ENCODE measurements around the gene OR52D1. TPM values are rescaled to one million over a fixed set of nuclear protein-coding genes. Genes with fewer than 3 reads are reported as not detected.

OR52D1 gene
- polyA plus RNA-seq, 4 donors = not detected

DNA sequence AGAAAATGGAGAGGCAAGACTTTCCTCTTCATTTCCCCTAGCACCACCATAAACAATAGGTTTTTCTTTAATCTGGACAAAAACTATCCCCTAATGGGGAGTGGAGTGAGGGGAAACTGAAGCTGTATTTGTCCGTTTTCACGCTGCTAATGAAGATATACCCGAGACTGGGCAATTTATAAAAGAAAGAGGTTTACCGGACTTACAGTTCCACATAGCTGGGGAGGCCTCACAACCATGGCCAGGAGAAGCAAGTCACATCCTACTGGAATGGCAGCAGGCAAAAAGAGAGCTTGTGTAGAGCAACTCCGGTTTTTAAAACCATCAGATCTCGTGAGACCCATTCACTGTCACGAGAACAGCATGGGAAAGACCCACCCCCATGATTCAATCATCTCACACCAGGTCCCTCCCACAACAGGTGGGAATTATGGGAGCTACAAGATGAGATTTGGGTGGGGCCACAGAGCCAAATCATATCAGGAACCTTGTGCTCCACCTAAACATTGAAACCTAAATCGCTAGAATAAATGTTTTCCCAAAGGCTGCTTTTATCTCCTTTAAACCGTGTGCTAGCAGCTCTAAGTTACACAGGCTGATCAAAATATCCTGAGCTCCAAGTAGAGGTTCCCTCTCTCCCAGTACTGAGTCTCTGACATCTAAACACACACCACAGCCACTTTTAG lies 17.0 kb downstream of the OR52D1 start:
- H3K9me3 ChIP-seq (ENCODE audit: control insufficient read depth in 2 of 2, insufficient read depth in 1 of 2, low read depth in 1 of 2, low read length in 1 of 2) = no peaks in the 10 kb centered on the region
- H3K4me1 ChIP-seq (ENCODE audit: control insufficient read depth in 3 of 3, insufficient read depth in 2 of 3, low read depth in 1 of 3, low read length in 2 of 3) = no peaks in the 10 kb centered on the region
- H3K36me3 ChIP-seq (ENCODE audit: control insufficient read depth in 3 of 3, insufficient read depth in 2 of 3, low read depth in 1 of 3, low read length in 3 of 3) = no peaks in the 10 kb centered on the region
- DNase-seq (no peak), FAIRE-seq (no peak)
- H3K4me3 ChIP-seq (ENCODE audit: low read depth in 1 of 3, low read length in 3 of 3) = no peak overlapping the region
- WGBS, 3 donors = 80 to 90% (median 86%) methylated on average over 9 of the region's 9 CpGs
- H3K27ac ChIP-seq (ENCODE audit: low read depth in 1 of 3, low read length in 2 of 3) = no peak overlapping the region
- no peaks in the 10 kb centered on the region for H3K27me3 ChIP-seq (ENCODE audit: control insufficient read depth in 3 of 3, insufficient read depth in 3 of 3, low read length in 3 of 3)

DNA sequence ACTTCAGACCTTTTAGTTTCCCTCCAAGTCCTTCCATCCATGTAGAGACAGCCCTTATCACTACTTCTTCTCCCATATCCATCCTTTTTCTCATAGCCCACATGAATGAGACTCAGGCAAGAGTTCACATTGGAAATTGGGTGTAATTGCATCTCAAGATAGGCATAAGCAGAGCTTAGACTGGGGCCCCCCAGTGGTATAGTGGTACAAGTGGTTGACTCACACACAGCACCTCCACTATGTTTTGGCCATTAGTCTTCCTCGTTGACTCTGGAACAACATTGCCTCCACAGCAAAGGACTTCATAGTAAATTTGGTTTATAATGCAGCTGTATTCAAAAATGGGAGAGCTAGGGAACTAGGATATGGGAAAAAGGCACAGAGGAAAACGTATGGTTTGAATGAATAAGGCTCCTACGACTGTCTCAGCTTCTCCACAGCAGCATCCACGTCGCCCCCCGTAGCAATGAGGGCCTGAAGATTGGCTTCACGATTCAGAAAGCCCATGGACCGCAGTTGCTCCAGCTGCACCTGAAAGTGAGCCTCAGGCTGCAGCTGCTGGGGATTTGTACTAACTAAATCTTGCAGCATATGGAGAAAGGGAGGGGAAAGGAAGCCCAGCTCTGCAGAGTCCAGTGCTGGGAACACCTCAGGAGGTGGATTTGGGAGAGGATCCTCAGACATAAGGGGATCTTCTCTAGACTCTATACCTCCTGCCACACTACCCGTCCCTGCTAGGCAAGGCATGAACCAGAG lies 18.9 kb downstream of the OR52D1 start:
- FAIRE-seq (no peak), DNase-seq (no peak)
- Histone ChIP-seq H3K4me3 (ENCODE audit: low read depth in 1 of 3, low read length in 3 of 3) (no peak overlapping the region), H3K36me3 (ENCODE audit: control insufficient read depth in 3 of 3, insufficient read depth in 2 of 3, low read depth in 1 of 3, low read length in 3 of 3) (no peaks in the 10 kb centered on the region), H3K9me3 (ENCODE audit: control insufficient read depth in 2 of 2, insufficient read depth in 1 of 2, low read depth in 1 of 2, low read length in 1 of 2) (no peaks in the 10 kb centered on the region), H3K4me1 (ENCODE audit: control insufficient read depth in 3 of 3, insufficient read depth in 2 of 3, low read depth in 1 of 3, low read length in 2 of 3) (no peaks in the 10 kb centered on the region), H3K27ac (ENCODE audit: low read depth in 1 of 3, low read length in 2 of 3) (no peak overlapping the region), H3K27me3 (ENCODE audit: control insufficient read depth in 3 of 3, insufficient read depth in 3 of 3, low read length in 3 of 3) (no peaks in the 10 kb centered on the region)
- WGBS, 3 donors = 79 to 88% (median 81%) methylated on average over 9 of the region's 9 CpGs

DNA sequence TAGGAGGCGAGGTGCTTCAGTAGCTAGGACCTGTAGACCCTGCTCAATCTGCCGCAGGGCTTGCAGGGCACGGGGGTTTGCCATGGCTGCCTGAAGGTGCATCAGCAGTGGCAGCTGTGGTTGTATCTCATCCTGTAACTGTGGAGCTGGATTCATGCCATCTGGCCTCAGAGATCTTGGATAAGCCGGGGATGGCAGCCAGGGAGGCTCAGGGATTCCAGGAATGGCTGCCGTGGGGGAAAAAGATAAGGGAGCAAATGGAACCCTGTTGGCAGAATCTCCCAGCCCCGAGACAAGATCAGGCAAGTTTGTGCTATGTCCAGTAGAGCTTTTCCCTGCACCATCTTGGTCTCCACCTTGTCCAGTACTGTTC lies 19.4 kb downstream of the OR52D1 start:
- no peak for FAIRE-seq
- Histone ChIP-seq H3K9me3 (ENCODE audit: control insufficient read depth in 2 of 2, insufficient read depth in 1 of 2, low read depth in 1 of 2, low read length in 1 of 2) (no peaks in the 10 kb centered on the region), H3K4me1 (ENCODE audit: control insufficient read depth in 3 of 3, insufficient read depth in 2 of 3, low read depth in 1 of 3, low read length in 2 of 3) (no peaks in the 10 kb centered on the region), H3K4me3 (ENCODE audit: low read depth in 1 of 3, low read length in 3 of 3) (no peak overlapping the region), H3K27ac (ENCODE audit: low read depth in 1 of 3, low read length in 2 of 3) (no peak overlapping the region), H3K36me3 (ENCODE audit: control insufficient read depth in 3 of 3, insufficient read depth in 2 of 3, low read depth in 1 of 3, low read length in 3 of 3) (no peaks in the 10 kb centered on the region), H3K27me3 (ENCODE audit: control insufficient read depth in 3 of 3, insufficient read depth in 3 of 3, low read length in 3 of 3) (no peaks in the 10 kb centered on the region)
- DNase-seq = no peak
- 54 to 80% (median 55%) methylated on average over 6 of the region's 6 CpGs for WGBS, 3 donors

DNA sequence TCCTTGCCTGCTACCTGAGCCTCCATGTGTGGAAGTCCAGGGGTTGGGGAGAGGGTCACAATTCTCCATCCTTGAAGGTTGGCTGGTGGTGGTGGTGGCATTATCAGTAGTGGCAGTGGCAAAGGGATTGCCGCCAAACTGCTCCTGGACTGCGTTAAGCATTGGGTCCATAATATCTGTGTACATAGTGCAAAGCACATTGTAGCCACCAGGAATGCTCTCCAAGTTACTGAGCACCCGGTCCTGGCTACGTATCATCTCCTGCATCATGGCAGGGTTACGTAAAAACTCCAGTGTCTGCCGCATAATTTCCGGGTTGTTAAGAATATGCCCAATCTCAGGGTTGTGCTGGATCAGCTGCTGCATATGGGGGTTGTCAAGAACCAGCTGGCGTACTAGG lies 20.1 kb downstream of the OR52D1 start:
- no peaks in the 10 kb centered on the region for H3K4me1 ChIP-seq (ENCODE audit: control insufficient read depth in 3 of 3, insufficient read depth in 2 of 3, low read depth in 1 of 3, low read length in 2 of 3)
- FAIRE-seq = no peak
- H3K4me3 ChIP-seq (ENCODE audit: low read depth in 1 of 3, low read length in 3 of 3) = no peak overlapping the region
- 87 to 94% (median 91%) methylated on average over 8 of the region's 8 CpGs for WGBS, 3 donors
- no peak for DNase-seq
- no peaks in the 10 kb centered on the region for H3K9me3 ChIP-seq (ENCODE audit: control insufficient read depth in 2 of 2, insufficient read depth in 1 of 2, low read depth in 1 of 2, low read length in 1 of 2)
- no peak overlapping the region for H3K27ac ChIP-seq (ENCODE audit: low read depth in 1 of 3, low read length in 2 of 3)
- H3K27me3 ChIP-seq (ENCODE audit: control insufficient read depth in 3 of 3, insufficient read depth in 3 of 3, low read length in 3 of 3) = no peaks in the 10 kb centered on the region
- no peaks in the 10 kb centered on the region for H3K36me3 ChIP-seq (ENCODE audit: control insufficient read depth in 3 of 3, insufficient read depth in 2 of 3, low read depth in 1 of 3, low read length in 3 of 3)

DNA sequence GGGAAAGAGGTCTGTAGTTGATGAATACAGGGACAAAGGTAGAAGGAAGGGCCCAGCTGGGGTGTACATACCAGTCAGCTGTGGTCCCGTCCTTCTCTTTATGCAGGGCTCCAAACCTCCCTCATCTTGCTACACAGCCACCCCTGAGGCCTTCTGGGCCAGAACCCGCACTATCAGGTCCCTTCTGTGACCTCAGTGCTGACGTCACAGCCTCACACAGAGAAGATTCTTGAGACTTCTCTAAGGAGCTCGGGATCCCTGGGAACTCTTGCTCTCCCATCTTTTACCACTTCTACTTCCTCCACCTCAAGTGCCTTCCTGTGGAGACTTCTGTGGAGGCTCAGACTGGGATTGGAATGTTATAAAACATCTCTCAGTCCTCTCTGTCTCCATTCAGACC lies 21.3 kb downstream of the OR52D1 start, which contains the start of gene UBQLN3:
Gene UBQLN3, minus strand, starts transcription at position 155 of the 400 bp plus-strand sequence. CDS start 399 bp downstream, outside the sequence.
- FAIRE-seq (no peak), DNase-seq (no peak)
- Histone ChIP-seq H3K9me3 (ENCODE audit: control insufficient read depth in 2 of 2, insufficient read depth in 1 of 2, low read depth in 1 of 2, low read length in 1 of 2) (no peaks in the 10 kb centered on the region), H3K27me3 (ENCODE audit: control insufficient read depth in 3 of 3, insufficient read depth in 3 of 3, low read length in 3 of 3) (no peaks in the 10 kb centered on the region), H3K4me1 (ENCODE audit: control insufficient read depth in 3 of 3, insufficient read depth in 2 of 3, low read depth in 1 of 3, low read length in 2 of 3) (no peaks in the 10 kb centered on the region), H3K27ac (ENCODE audit: low read depth in 1 of 3, low read length in 2 of 3) (no peak within 1 kb of the TSS), H3K4me3 (ENCODE audit: low read depth in 1 of 3, low read length in 3 of 3) (no peak within 1 kb of the TSS), H3K36me3 (ENCODE audit: control insufficient read depth in 3 of 3, insufficient read depth in 2 of 3, low read depth in 1 of 3, low read length in 3 of 3) (no peaks in the 10 kb centered on the region)
- 70 to 72% (median 71%) methylated on average over 4 of the region's 4 CpGs for WGBS, 3 donors

DNA sequence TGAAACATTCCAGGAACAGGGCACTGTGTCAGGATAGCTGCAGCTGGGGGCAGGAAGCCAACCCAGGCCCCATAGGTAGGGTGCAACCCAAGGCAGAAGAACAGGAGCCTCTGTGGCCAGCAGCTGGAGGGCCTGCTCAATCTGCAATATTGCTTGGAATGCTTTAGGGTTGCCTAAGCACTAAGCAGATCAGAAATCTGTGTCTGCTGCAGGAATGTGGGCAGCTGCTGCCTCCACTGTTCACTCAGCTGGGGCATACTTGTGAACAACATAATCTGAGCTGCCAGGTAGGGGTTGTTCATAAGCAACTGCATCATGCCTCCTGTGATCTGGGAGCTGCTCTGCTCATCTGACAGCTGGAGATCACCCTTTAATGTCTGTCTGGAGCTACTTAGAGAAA lies 26.4 kb downstream of the OR52D1 start:
- no peak for DNase-seq
- no peak for FAIRE-seq
- Histone ChIP-seq H3K9me3 (ENCODE audit: control insufficient read depth in 2 of 2, insufficient read depth in 1 of 2, low read depth in 1 of 2, low read length in 1 of 2) (no peaks in the 10 kb centered on the region), H3K4me3 (ENCODE audit: low read depth in 1 of 3, low read length in 3 of 3) (no peak overlapping the region), H3K27ac (ENCODE audit: low read depth in 1 of 3, low read length in 2 of 3) (no peak overlapping the region), H3K36me3 (ENCODE audit: control insufficient read depth in 3 of 3, insufficient read depth in 2 of 3, low read depth in 1 of 3, low read length in 3 of 3) (no peaks in the 10 kb centered on the region), H3K27me3 (ENCODE audit: control insufficient read depth in 3 of 3, insufficient read depth in 3 of 3, low read length in 3 of 3) (no peaks in the 10 kb centered on the region), H3K4me1 (ENCODE audit: control insufficient read depth in 3 of 3, insufficient read depth in 2 of 3, low read depth in 1 of 3, low read length in 2 of 3) (no peaks in the 10 kb centered on the region)

DNA sequence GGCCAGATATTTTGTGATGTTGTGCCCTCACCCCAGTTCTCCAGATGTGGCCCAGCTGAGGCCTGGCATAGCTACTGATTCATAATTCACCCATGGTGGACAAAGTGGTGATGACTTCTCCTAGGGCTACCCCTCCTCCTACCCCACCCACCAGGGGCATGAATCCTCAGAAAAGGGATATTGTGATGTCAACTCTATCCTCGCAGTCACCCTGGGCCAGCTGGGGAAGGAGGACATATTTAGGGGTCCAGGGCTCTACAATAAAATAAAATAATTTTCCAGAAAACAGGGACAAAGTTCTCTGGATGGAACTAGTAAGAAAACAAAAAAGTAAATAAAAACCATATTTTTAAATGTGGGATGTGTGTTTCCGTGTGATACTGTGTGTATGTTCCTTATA lies 28.1 kb downstream of the OR52D1 start, which contains the start of gene UBQLNL:
Gene UBQLNL, minus strand, starts transcription at position 101 of the 400 bp plus-strand sequence. CDS start 258 bp downstream, outside the sequence.
- Histone ChIP-seq H3K4me1 (ENCODE audit: control insufficient read depth in 3 of 3, insufficient read depth in 2 of 3, low read depth in 1 of 3, low read length in 2 of 3) (no peaks in the 10 kb centered on the region), H3K27me3 (ENCODE audit: control insufficient read depth in 3 of 3, insufficient read depth in 3 of 3, low read length in 3 of 3) (no peaks in the 10 kb centered on the region), H3K9me3 (ENCODE audit: control insufficient read depth in 2 of 2, insufficient read depth in 1 of 2, low read depth in 1 of 2, low read length in 1 of 2) (no peaks in the 10 kb centered on the region), H3K4me3 (ENCODE audit: low read depth in 1 of 3, low read length in 3 of 3) (no peak within 1 kb of the TSS), H3K36me3 (ENCODE audit: control insufficient read depth in 3 of 3, insufficient read depth in 2 of 3, low read depth in 1 of 3, low read length in 3 of 3) (no peaks in the 10 kb centered on the region), H3K27ac (ENCODE audit: low read depth in 1 of 3, low read length in 2 of 3) (no peak within 1 kb of the TSS)
- WGBS, 3 donors = 83 to 89% (median 88%) methylated on average over 2 of the region's 2 CpGs
- FAIRE-seq = no peak
- DNase-seq = no peak

DNA sequence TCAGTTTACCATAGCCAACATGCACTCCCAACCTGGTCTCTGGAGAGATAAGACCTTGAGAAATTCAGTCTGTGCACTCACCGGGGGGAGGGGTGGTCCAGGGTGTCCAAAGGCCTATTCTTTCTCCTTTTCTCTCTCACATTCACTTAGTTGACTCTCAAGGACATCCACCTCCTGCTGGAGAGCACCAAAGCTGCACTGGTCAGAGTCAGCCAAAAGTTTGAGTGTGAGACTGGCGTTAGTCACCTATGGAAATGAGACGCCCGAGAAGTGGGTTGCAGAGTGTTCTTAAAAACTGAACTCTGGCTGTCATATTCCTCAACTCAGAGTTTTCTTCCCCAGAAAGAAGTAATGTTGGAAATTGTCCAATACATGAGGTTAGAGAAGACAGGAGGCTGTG lies 33.1 kb downstream of the OR52D1 start:
- H3K4me3 ChIP-seq (ENCODE audit: low read depth in 1 of 3, low read length in 3 of 3) = no peak overlapping the region
- peaks cover 0 to 2% (median 0%) of the 10 kb centered on the region in 3 donors for H3K27me3 ChIP-seq (ENCODE audit: control insufficient read depth in 3 of 3, insufficient read depth in 3 of 3, low read length in 3 of 3)
- no peak overlapping the region for H3K27ac ChIP-seq (ENCODE audit: low read depth in 1 of 3, low read length in 2 of 3)
- H3K4me1 ChIP-seq (ENCODE audit: control insufficient read depth in 3 of 3, insufficient read depth in 2 of 3, low read depth in 1 of 3, low read length in 2 of 3) = no peaks in the 10 kb centered on the region
- 90 to 95% (median 95%) methylated on average over 4 of the region's 4 CpGs for WGBS, 3 donors
- FAIRE-seq (no peak), DNase-seq (no peak)
- H3K36me3 ChIP-seq (ENCODE audit: control insufficient read depth in 3 of 3, insufficient read depth in 2 of 3, low read depth in 1 of 3, low read length in 3 of 3) = no peaks in the 10 kb centered on the region
- no peaks in the 10 kb centered on the region for H3K9me3 ChIP-seq (ENCODE audit: control insufficient read depth in 2 of 2, insufficient read depth in 1 of 2, low read depth in 1 of 2, low read length in 1 of 2)
